GM21786 (cell line): ENCODE measurements around the gene BEND3.
"Not testable (repeated sequence)": the region's sequence is repeated elsewhere in the genome, so short reads cannot be mapped to it uniquely, and the experiment has no call there.

Experiments
- ATAC-seq: cut with Tn5 transposase; IDR thresholded peaks from one replicate; pipeline ENCODE4 v1.9.1; 2021; ENCODE audit not compliant: unreplicated experiment

The BEND3 gene

GRCh38 chr6:107045826-107046675 lies 69.3 kb downstream of the BEND3 start:
- no peak for ATAC-seq

- no peak for ATAC-seq
Measured at GRCh38 chr6:107033126-107033525, 82.2 kb downstream of the BEND3 start.

- no peak for ATAC-seq
Measured at GRCh38 chr6:107032051-107032450, 83.3 kb downstream of the BEND3 start.

- ATAC-seq: no peak
Measured at GRCh38 chr6:107030151-107030550, 85.2 kb downstream of the BEND3 start.

GRCh38 chr6:107026965-107027364 lies 88.3 kb downstream of the BEND3 start:
- ATAC-seq: no peak

GRCh38 chr6:107021446-107022185 lies 93.7 kb downstream of the BEND3 start:
- ATAC-seq: no peak

- no peak for ATAC-seq
Measured at GRCh38 chr6:107020239-107020638, 95.1 kb downstream of the BEND3 start.

- not testable (repeated sequence) for ATAC-seq
Measured at GRCh38 chr6:107019628-107020027, 95.7 kb downstream of the BEND3 start.

GRCh38 chr6:107019047-107019446 lies 96.3 kb downstream of the BEND3 start:
- ATAC-seq: no peak
